ENCODE data around the gene NPHP4. TPM values are rescaled to one million over a fixed set of nuclear protein-coding genes. Genes with fewer than 3 reads are reported as not detected.

The NPHP4 gene
- total RNA-seq, 1 donor from 2014 or later = 8.8 TPM

DNA sequence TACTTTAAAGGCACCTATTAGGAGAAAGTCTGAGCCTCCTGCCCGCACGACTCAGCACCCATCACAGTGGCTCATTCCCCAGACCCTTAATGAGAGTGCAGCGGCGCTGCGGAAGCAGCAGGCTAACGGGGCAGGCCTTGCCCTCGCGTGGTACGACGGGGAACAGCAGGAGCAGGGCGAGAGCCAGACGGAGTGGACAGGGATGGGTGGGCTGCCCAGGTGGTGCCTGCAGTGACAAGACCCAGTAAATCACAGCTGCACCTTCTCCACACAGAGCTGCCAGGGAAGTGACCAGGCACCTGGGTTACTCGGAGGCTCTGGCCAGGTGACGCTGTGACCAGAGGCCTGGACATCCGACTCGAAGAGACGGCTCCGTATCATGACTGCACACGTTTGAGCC, 131.9 kb downstream of the NPHP4 start:
- DNase-seq (ENCODE audit: low read depth) = no peak
- no peak overlapping the region for H3K4me3 ChIP-seq (ENCODE audit: low read depth, low read length)
- TF ChIP-seq, protein P1, sequence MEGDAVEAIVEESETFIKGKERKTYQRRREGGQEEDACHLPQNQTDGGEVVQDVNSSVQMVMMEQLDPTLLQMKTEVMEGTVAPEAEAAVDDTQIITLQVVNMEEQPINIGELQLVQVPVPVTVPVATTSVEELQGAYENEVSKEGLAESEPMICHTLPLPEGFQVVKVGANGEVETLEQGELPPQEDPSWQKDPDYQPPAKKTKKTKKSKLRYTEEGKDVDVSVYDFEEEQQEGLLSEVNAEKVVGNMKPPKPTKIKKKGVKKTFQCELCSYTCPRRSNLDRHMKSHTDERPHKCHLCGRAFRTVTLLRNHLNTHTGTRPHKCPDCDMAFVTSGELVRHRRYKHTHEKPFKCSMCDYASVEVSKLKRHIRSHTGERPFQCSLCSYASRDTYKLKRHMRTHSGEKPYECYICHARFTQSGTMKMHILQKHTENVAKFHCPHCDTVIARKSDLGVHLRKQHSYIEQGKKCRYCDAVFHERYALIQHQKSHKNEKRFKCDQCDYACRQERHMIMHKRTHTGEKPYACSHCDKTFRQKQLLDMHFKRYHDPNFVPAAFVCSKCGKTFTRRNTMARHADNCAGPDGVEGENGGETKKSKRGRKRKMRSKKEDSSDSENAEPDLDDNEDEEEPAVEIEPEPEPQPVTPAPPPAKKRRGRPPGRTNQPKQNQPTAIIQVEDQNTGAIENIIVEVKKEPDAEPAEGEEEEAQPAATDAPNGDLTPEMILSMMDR (conservative IDR thresholded peaks at IDR 0.05; ENCODE audit: low read depth, low read length) = no peak

DNA sequence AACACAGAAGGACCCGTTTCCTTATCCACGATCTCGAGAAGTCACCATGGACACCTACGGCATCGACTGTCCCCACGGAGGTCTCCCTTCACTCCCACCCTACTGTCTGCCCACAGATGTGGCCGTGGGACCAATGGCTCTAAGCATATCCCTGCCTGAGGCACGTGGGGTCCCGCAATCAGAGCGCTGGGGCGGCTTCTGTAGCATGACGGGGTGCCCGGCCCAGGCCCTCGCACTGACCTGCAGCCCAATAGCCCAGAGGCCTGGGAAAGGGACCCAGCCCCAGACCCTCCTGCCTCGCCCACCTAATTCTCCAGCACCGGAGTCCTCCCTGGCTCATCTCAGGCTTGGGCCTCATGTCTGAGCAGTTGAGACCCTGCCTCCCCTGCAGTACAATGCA, 132.5 kb downstream of the NPHP4 start:
- TF ChIP-seq, protein P1 (conservative IDR thresholded peaks at IDR 0.05; ENCODE audit: low read depth, low read length) = no peak
- H3K4me3 ChIP-seq (ENCODE audit: low read depth, low read length) = no peak overlapping the region
- DNase-seq (ENCODE audit: low read depth) = no peak

DNA sequence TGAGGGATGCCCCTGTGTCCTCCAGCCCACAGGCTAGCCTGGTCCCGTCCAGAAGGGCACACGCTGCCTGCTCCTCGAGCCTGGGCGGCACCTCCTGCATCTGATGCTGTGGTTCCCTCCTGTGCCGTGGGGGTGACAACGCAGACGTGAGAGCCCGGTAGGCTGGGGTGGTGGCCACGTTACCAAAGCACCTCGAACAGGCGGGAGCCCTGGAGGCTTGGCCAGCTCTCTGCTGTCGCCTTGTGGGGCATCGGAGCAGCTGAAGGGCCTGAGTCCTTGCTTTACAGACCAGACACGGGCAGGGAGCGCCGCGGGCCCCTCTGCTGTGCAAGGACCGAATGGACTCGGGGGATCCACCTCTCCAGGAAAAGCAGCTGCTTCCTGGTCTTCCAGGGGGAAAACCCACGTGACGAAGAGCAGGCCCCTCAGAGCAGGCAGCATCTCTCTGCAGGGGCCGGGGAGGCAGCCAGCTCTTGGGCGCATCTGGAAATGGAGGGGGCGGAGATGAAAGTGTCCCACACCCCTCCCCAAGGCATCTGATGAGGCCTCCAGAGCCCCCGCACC, 133.3 kb downstream of the NPHP4 start:
- no peak for DNase-seq (ENCODE audit: low read depth)
- TF ChIP-seq, protein P1 (conservative IDR thresholded peaks at IDR 0.05; ENCODE audit: low read depth, low read length) = no peak

DNA sequence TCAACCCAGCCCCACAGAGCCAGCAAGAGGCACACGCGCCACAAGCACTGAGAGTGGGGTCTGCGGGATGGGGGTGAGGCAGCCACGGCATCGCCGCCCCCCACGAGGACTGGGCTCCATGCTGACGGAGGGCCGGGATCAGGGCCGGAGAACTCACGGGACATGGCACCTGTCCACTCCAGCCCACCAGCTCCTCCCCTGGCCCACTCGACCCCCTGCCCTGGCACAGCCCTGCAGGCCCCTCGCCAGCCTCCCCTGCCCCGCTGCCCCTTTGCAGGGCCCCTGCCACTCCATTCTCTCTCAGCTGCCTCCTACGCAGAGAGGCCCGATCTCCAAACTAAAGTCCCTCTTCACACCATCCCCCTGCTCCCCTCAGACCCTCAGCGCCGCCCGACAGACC, 134.0 kb downstream of the NPHP4 start:
- no peak overlapping the region for H3K4me3 ChIP-seq (ENCODE audit: low read depth, low read length)
- no peak for DNase-seq (ENCODE audit: low read depth)
- TF ChIP-seq, protein P1 (conservative IDR thresholded peaks at IDR 0.05; ENCODE audit: low read depth, low read length) = no peak

More for the DNA sequence above, 133.3 kb downstream of the NPHP4 start:
- H3K4me3 ChIP-seq (ENCODE audit: low read depth, low read length) = no peak overlapping the region

DNA sequence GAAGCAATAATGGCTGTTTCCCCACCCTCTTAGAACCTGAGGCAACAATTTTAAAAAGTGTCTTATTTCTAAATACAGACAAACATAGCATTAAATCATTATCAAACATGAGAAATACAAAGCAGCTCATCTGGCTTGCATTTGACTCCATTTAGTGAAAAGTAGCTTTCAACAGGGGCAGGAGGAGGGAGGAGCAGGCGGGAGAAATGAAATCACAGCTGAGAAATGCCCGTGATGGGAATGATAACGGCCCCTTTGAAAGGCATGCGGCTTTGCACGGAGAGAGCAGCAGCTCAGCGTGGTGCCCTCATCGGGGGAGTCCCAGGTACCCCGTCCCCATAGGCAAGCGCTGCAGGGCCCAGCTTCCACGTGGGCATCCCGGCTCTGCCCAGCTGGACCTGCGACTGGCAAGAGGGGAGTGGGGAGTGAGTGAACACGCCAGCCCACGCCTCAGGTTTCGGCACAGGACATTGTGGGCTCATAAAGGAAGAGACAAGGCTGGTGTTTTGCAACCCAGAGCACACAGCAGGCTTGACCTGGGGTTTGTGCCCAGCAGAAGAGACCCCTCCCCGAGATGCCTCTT, 134.6 kb downstream of the NPHP4 start:
- TF ChIP-seq, protein P1 (conservative IDR thresholded peaks at IDR 0.05; ENCODE audit: low read depth, low read length) = no peak
- no peak for DNase-seq (ENCODE audit: low read depth)
- H3K4me3 ChIP-seq (ENCODE audit: low read depth, low read length) = no peak overlapping the region

DNA sequence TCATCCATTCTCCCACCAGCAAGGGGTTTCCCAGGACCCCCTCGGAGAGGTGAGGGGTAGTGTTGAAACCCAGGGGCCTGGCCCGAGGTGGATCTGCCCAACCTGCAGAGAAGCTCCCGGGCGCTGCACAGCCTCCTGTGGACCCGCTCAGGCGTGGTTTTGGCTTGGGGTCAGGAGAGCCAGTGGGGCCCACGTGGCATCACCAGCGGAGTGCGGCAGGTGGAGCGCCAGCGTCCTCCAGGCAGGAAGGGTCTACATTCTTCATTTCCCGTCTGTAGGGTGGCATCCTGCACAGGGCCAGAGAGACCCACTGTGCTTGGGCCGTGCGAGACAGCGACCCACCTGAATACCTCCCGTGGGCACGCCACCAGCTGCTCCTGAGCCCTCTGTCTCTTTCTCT, 135.2 kb downstream of the NPHP4 start:
- no peak for DNase-seq (ENCODE audit: low read depth)
- no peak overlapping the region for H3K4me3 ChIP-seq (ENCODE audit: low read depth, low read length)
- TF ChIP-seq, protein P1 (conservative IDR thresholded peaks at IDR 0.05; ENCODE audit: low read depth, low read length) = no peak

DNA sequence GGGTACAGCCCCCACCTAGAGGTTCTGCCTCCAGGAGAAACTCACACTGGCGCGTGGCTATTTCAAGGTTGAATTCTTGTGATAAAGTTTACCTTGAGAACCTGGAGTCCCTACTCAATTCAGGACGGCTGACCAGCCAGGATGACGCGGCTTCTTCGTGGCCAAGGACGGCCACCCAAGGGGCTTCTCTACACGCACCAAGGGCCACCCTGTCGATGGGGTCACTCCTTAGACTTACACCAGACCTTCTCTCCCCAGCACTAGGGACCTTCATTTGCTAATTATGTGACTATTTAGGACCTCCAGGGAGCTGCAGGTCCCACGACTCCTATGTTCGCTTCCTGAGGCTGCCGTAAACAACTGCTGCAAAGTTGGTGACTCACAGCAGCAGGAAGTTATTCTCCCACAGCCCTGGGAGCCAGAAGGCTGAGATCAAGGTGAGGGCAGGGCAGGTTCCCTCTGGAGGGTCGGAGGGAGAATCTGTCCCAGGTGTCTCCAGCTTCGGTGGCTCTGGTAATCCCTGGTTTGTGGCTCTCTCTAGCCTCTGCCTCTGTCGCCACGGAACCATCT, 135.9 kb downstream of the NPHP4 start:
- no peak overlapping the region for H3K4me3 ChIP-seq (ENCODE audit: low read depth, low read length)
- TF ChIP-seq, protein P1 (conservative IDR thresholded peaks at IDR 0.05; ENCODE audit: low read depth, low read length) = no peak
- no peak for DNase-seq (ENCODE audit: low read depth)

All from epithelial cell of proximal tubule (primary cell).